GM19043 (cell line): Measurements from ENCODE around the gene CBX1.
A peak's percentile ranks its signal among the peaks of the same experiment; 100 is the strongest.
"Not testable (repeated sequence)": the region's sequence is repeated elsewhere in the genome, so short reads cannot be mapped to it uniquely, and the experiment has no call there.

Experiments
- ATAC-seq: cut with Tn5 transposase; IDR thresholded peaks from one replicate; pipeline ENCODE4 v1.9.1; 2021; ENCODE audit warnings: low read depth; ENCODE audit not compliant: unreplicated experiment

CBX1 gene

GRCh38 chr17:48053758-48054237 lies 47.5 kb downstream of the CBX1 start:
- ATAC-seq: no peak

GRCh38 chr17:48052956-48053757 lies 48.1 kb downstream of the CBX1 start:
- no peak for ATAC-seq

GRCh38 chr17:48051706-48052486 lies 49.4 kb downstream of the CBX1 start:
- ATAC-seq: no peak

- ATAC-seq: no peak
These were observed 50.0 kb downstream of the CBX1 start for GRCh38 chr17:48051283-48051682.

- peak; percentile 28 for ATAC-seq
These were observed 52.7 kb downstream of the CBX1 start for GRCh38 chr17:48048384-48049126.

- peak; percentile 93 for ATAC-seq
These were observed 53.4 kb downstream of the CBX1 start, which contains the start of gene NFE2L1 for GRCh38 chr17:48047741-48048383. Gene NFE2L1 (plus strand): TSS chr17:48048359. CDS start chr17:48051119, 2,760 bp downstream.

GRCh38 chr17:48047113-48047740 lies 54.1 kb downstream of the CBX1 start:
- ATAC-seq: no peak

- no peak for ATAC-seq
These were observed 55.0 kb downstream of the CBX1 start for GRCh38 chr17:48046296-48046695.

- no peak for ATAC-seq
These were observed 55.8 kb downstream of the CBX1 start for GRCh38 chr17:48045316-48046001.

- ATAC-seq: no peak
These were observed 56.4 kb downstream of the CBX1 start for GRCh38 chr17:48044851-48045250.

GRCh38 chr17:48043176-48043575 lies 58.1 kb downstream of the CBX1 start:
- ATAC-seq: no peak

- no peak for ATAC-seq
These were observed 62.6 kb downstream of the CBX1 start for GRCh38 chr17:48038687-48039086.

- ATAC-seq: no peak
These were observed 63.4 kb downstream of the CBX1 start for GRCh38 chr17:48037838-48038323.

- ATAC-seq: no peak
These were observed 64.0 kb downstream of the CBX1 start, which contains the start of gene COPZ2 for GRCh38 chr17:48037036-48037837. Gene COPZ2 (minus strand): TSS chr17:48037797. CDS start chr17:48037777, 20 bp downstream.

- ATAC-seq: no peak
These were observed 64.6 kb downstream of the CBX1 start for GRCh38 chr17:48036693-48037035.

GRCh38 chr17:48034734-48035133 lies 66.5 kb downstream of the CBX1 start:
- not testable (repeated sequence) for ATAC-seq

- ATAC-seq: no peak
These were observed 69.3 kb downstream of the CBX1 start for GRCh38 chr17:48031966-48032365.

GRCh38 chr17:48030531-48030930 lies 70.7 kb downstream of the CBX1 start:
- ATAC-seq: no peak
